ENCODE results near the gene MDFIC.

- TF ChIP-seq CTCF (IDR thresholded peaks at IDR 0.05; ENCODE audit: low read length) (no peak), EZH2 (optimal IDR thresholded peaks at IDR 0.05; ENCODE audit: low read depth, low read length) (no peak)
These were observed 137.4 kb downstream of the MDFIC start for GRCh38 chr7:115059321-115059720.

Measured in MM.1S (cell line).